ENCODE results near the gene ALPL. TPM values are rescaled to one million over a fixed set of nuclear protein-coding genes. Genes with fewer than 3 reads are reported as not detected.

ALPL gene
- total and polyA plus RNA-seq, 2 of the 4 experiments (the other 2 are of a cell fraction): 0.54 to 2.2 TPM

- CTCF ChIA-PET: no interaction called here
These were observed 92.2 kb downstream of the ALPL start for GRCh38 chr1:21601278-21602048.

More at GRCh38 chr1:21601278-21602048, 92.2 kb downstream of the ALPL start:
- TF ChIP-seq RAD21 (IDR thresholded peaks at IDR 0.05; ENCODE audit: low read length) (no peak), RFX5 (IDR thresholded peaks at IDR 0.05; ENCODE audit: low read depth, low read length) (no peak), CEBPB (IDR thresholded peaks at IDR 0.05; ENCODE audit: low read depth, low read length) (no peak), SMC3 (IDR thresholded peaks at IDR 0.05; ENCODE audit: low read depth, low read length) (no peak), FOS (IDR thresholded peaks at IDR 0.05; ENCODE audit: low read depth, low read length) (no peak), CTCF (conservative IDR thresholded peaks at IDR 0.05; ENCODE audit: low read depth, low read length) (no peak), NFE2L2 (IDR thresholded peaks at IDR 0.05; ENCODE audit: low read depth, low read length) (no peak), USF2 (IDR thresholded peaks at IDR 0.05; ENCODE audit: low read depth, low read length) (no peak), POLR2A (IDR thresholded peaks at IDR 0.05; ENCODE audit: low read depth, low read length) (no peak), MAZ (IDR thresholded peaks at IDR 0.05; ENCODE audit: borderline replicate concordance, low read depth, low read length) (no peak), ELK1 (IDR thresholded peaks at IDR 0.05; ENCODE audit: borderline replicate concordance, low read depth, low read length) (no peak), RCOR1 (IDR thresholded peaks at IDR 0.05; ENCODE audit: insufficient replicate concordance, low read length) (no peak), MXI1 (IDR thresholded peaks at IDR 0.05; ENCODE audit: borderline replicate concordance, low read depth, low read length) (no peak), MAFK (IDR thresholded peaks at IDR 0.05; ENCODE audit: low read depth, low read length) (no peak), BHLHE40 (IDR thresholded peaks at IDR 0.05; ENCODE audit: low read depth, low read length) (no peak), CHD1 (IDR thresholded peaks at IDR 0.05; ENCODE audit: low read depth, low read length) (no peak)
- H2AK9ac ChIP-seq (replicated peaks; ENCODE audit: low read depth, low read length, poor library complexity): no peak overlapping the region
- H3K4ac ChIP-seq (ENCODE audit: low read depth, low read length): no peak overlapping the region
- intact Hi-C loops (cut with micrococcal nuclease): no loop called here
- no peak overlapping the region for H3K4me3 ChIP-seq (ENCODE audit: insufficient read depth, low read depth, low read length)
- no peak overlapping the region for H3K14ac ChIP-seq (replicated peaks; ENCODE audit: low read depth, low read length)
- no peaks in the 10 kb centered on the region for H3K4me1 ChIP-seq (ENCODE audit: control insufficient read depth, insufficient read depth, low read length)
- H3K36me3 ChIP-seq (ENCODE audit: control insufficient read depth, insufficient read depth, low read length): no peaks in the 10 kb centered on the region
- H2BK20ac ChIP-seq (ENCODE audit: low read depth, low read length): no peak overlapping the region
- H2BK5ac ChIP-seq (ENCODE audit: low read depth, low read length, poor library complexity, severe bottlenecking): no peak overlapping the region
- in situ Hi-C loops (cut with MboI; ENCODE audit: low sequenced_read_pairs): no loop called here
- no peak overlapping the region for H2AK5ac ChIP-seq (ENCODE audit: low read depth, low read length)
- H4K20me1 ChIP-seq (ENCODE audit: insufficient read depth, low read length): no peaks in the 10 kb centered on the region
- ATAC-seq (ENCODE audit: low read depth): no peak
- no peaks in the 10 kb centered on the region for H3K9me3 ChIP-seq (ENCODE audit: control insufficient read depth, insufficient read depth, low read length)
- no peak overlapping the region for H3K27ac ChIP-seq (ENCODE audit: insufficient read depth, low read length)
- no peak for DNase-seq
- BruUV-seq (replicated peaks): no TSS peak
- H3K18ac ChIP-seq (ENCODE audit: low read depth, low read length): no peak overlapping the region
- no peak overlapping the region for H3K23ac ChIP-seq (ENCODE audit: low read depth, low read length)
- H4K8ac ChIP-seq (ENCODE audit: low read depth in 2 of 2, low read length in 2 of 2): no peak overlapping the region
- no peak overlapping the region for H4K91ac ChIP-seq (ENCODE audit: insufficient read depth, low read depth, low read length)
- WGBS, 2 experiments (ENCODE audit: extremely low coverage in 2 of 2, insufficient read length in 1 of 2): 87% methylated on average over 7 of the region's 30 CpGs; no CpG with 5 or more reads in 1 of the 2 experiments
- H3K79me1 ChIP-seq (ENCODE audit: low read depth in 1 of 2, low read length in 2 of 2): no peaks in the 10 kb centered on the region
- H3K56ac ChIP-seq (ENCODE audit: extremely low read depth, insufficient read depth, low read length): no peak overlapping the region
- no peak overlapping the region for H2BK120ac ChIP-seq (ENCODE audit: low read depth, low read length)
- H3K27me3 ChIP-seq (ENCODE audit: control insufficient read depth, insufficient read depth, low read length): peaks cover 39% of the 10 kb centered on the region
- peaks cover 3% of the 10 kb centered on the region; the same call in 1 of the 2 replicates for H3K9me1 ChIP-seq (ENCODE audit: insufficient read depth, low read length)
- H4K5ac ChIP-seq (ENCODE audit: low read depth, low read length): no peak overlapping the region
- no peak overlapping the region for H3K4me2 ChIP-seq (ENCODE audit: low read depth, low read length)
- H3K9ac ChIP-seq (ENCODE audit: low read depth, low read length): no peak overlapping the region
- POLR2A ChIA-PET (ENCODE audit: unreplicated experiment): no interaction called here
- no peak overlapping the region for H2BK15ac ChIP-seq (ENCODE audit: low read depth, low read length)
- dilution Hi-C loops (cut with HindIII; ENCODE audit: low sequenced_read_pairs, unreplicated experiment): no loop called here
- no peak overlapping the region for H2AFZ ChIP-seq (replicated peaks; ENCODE audit: low read length, poor library complexity)

All from IMR-90 (cell line).